NCI-H82 treated with DMSO at 0.1 percent for 48 hours (cell line): ENCODE results near the gene CEACAM21.

ENCODE experiments used
- DNase-seq: peaks from one replicate; lab custom pipeline; 2025; ENCODE audit not compliant: unreplicated experiment; lab: John Stamatoyannopoulos, UW

Gene CEACAM21

DNA sequence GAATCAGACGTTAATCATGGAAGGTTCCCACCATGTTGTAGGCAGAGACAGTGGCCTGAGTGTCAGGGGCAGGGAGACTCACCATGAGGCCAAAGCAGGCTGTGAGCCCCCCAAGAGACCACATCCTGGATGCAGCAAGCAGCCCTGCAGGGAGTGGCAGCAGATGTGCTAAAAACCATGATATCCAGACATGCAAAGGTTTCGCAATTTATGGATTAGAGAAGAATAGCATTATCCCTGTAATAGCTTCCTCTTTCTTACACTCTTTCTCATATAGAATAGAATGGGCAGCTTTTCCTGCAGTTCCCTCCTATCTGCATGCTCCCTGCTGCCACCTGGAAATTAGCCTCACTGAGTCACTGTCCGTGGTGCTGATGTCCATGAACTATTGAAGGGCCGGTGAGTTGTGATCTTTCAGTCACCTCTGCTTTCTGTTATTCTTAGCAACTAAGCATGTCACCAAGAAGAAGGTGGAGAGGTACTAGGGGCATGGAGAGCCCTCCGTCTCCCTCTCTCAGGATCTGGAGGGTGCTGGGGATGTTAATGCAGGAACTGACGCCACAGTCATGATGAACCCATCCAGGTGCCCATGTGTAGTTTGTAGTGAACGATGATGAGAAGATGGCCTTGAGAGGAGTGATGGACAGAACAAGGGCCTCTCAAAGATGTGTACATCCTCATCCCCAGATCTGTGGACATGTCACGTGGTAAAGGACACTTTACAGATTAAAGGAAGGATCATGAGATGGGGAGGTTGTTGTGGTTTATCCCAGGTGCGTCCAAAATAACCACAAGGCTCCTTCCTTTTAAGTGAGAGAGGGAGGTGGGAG, 41.0 kb downstream of the CEACAM21 start:
- DNase-seq, result no peak

DNA sequence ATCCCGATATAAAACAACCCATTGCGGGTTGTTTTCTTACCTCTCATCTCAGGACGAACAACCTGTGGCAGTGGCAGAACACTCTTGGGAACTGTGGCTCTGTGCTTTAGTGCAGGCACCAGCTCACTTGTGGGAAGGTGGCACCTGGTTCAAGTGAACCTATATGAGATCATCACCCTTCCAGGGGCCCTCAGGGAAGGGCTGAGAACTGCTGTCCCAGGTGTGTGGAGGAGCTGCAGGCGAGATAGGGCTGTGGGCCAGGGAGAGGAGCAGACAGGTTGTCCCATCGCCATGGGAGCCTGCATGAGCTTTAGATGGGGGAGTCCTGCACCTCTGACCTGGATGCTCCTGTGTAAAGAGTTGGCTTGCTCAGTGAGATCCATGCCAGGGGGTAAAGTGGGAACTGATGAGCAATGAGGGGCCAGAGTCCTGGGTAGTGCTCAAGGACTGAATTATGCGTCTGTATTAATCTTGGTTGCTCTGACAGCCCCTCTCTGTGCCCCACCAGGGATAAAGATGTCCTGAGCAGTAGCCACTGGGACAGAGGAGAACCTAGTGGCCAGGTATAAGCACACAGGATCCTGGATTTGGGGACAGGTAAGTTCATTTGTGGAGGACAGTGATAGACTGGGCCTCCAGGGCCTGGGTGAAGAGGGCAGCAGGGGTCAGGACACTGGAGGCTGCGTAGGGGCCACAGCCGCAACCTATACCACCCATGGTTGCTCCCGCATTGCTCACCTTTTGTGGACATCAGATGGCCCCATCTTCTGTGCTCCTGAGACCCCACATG, 42.2 kb downstream of the CEACAM21 start:
- DNase-seq, result no peak

DNA sequence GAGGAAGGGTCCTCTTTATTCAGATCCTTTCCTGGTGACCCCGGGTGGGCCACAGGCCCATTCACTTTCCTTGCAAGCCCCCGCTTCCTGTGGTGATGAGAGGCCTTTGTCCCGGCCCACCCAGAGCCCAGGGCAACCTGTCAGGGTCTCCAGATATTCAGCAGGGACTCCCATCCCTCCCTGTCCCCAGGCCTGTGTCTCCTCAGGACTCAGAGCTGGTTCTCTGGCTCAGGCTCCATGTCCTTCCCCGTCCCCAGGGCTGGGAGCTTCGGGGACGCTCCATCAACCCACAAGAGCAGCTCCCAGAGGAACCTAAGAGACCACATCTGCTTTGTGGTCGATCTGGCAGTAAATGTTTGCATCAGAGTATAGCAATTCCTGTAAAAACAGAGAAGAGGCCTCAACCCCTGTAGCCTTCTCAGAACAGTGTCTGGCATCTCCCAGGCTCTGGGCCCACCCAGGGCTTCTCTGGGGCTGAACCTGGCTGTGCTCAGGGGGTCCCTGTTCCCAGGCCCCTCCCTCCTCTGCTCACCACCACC, 43.1 kb downstream of the CEACAM21 start:
- DNase-seq, result no peak

DNA sequence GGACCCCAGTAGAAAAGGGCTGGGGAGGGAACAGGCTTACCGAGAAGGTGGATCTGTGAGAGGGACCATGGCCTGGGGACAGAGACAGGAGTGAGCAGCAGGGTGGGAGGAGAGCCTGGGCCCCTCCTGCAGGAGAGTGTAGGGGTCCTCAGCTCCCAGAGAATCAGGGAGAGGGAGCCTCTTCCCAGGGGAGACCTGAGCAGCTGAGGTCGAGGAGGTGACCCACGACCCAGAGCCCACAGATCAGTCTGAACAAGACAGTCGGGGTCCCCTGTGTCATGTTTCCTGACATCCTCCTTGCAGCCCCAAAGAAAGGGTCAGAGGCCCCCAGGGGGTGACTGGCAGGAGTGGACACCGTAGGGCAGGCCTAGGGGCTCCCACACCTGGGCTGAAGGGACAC, 44.2 kb downstream of the CEACAM21 start:
- no peak for DNase-seq

DNA sequence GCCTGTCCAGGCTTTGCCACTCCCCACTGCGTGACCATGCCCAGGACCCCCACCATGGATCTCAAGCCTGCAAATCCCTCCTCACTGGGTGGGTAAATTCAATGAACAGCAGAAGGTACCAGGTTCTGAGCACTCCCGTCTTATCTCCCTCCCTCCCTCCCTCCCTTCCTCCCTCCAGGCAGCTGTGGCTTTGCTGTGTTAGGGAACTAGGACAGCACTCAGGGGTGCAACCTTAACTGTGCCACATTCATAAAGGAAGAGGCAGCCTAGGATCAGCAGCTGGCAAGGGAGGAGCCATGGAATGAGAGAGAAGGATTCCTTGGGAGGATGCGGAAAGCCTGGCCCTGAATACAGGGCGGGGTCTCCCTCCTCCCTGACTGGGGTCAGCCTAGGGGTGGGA, 45.3 kb downstream of the CEACAM21 start:
- no peak for DNase-seq

DNA sequence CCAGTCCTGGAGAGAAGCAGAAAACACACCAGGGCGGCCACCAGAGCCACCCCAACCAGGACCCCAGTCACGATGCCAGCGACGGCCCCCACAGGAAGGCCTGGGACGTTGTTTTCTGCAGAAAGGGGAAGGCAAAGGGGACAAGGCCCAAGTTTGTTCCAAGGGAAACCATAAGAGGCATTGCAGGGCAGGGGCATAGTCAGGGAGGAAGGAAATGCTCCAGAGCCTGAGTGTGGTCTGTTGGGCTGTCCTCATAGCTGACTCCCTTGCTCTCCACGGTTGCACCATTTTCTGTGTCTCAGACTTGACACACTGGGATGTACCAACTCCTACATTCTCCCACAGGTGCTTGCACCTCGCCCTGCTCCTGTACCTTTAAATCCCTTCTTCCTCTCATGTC, 45.7 kb downstream of the CEACAM21 start:
- DNase-seq, result no peak

DNA sequence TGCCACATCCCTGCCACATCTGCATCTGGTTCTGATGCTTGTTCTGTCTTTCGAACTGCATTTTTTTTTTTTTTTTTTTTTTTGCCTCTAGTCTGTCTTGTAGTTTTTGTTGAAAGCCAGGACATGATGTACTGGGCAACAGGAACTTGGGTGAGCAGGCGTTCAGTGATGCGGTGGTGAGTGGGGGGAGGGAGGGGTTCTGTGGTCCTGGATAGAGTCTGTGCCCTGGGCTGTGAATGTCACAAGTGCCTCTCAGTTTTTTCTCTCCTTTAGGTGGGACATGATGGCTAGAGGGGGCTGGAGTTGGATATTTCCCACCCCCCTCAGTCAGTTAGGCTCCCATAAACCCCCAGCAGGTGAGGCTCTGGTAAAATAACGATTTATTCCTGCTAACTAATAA, 47.4 kb downstream of the CEACAM21 start:
- DNase-seq, result no peak

DNA sequence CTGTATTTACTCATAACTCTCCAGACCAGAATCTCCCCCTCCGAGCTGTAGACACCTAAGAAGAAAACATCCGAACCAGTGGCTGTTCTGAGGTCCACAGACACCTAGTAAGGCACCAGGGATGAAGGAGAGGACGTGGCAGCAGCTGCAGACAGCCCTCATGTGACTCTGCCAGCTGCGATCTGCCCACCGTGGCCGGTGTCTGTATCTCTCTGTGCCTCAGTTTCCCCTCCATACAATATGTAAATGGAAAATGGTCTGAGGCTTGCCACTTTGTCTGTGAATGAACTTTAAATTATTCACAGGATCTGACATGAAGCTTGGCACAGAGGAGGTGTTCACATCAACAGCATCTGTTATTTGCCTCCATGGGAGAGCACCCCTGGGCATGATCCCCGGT, 48.5 kb downstream of the CEACAM21 start:
- DNase-seq, result no peak

DNA sequence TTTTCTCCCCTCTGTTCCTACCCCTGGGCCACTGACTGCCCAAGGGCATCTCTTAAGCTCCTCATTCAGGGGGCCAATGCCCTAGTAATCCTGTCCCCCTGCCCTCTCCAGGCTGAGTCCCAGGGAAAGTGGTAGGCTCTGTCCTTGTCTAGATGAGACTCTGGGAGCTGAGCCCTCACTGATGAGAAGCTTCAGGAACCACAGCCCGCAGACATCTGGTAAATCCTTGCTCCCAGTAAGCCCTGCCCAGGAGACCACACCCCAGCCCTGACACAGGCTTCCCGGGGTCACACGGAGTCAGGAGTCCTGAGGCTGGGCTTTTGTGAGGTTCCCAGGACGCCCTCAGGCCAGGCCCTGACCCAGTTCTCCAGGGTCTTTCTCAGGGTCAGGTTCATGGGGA, 49.0 kb downstream of the CEACAM21 start:
- no peak for DNase-seq

DNA sequence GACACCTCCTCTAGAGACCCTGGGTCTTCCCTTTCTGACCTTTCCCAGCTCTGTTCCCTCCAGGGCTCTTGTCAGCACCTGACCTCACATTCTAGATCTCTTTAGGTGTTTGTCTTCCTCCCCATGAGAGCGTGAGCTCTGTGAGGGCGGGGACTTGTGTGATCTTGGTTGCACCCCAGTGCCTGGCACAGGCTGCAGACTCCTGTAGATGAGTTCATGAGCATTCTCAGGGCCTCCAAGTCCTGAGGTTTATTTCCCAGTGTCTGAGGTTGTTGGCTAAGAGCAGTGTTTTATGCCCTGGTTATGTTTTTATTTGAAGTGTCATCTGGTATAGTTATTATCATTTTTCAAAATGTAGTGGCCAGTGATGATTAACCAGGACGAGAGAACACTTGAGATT, 50.3 kb downstream of the CEACAM21 start:
- DNase-seq, result no peak

DNA sequence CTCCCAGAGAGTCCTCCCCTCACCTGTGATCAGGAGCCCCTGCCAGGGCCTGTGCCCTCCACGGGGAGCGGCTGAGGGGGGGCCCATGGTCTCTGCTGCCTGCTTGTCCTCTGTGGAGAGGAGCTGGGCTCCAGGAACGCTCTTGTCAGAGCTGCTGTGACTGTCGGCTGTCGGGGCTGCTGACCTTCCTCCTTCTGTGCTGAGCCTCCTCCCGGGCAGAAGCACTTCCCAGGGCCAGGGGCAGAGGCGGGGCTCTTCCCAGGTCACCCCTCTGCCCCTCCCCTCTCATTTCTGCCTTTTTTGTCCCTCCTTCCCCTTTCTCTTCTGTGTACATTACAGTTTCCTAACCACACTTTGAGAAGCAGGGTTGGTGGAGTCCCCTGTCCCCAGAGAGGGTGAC, 50.9 kb downstream of the CEACAM21 start, which contains the start of gene CEACAM4:
Gene CEACAM4, minus strand, starts transcription at position 198 of the 400 bp plus-strand sequence. Its CDS starts 111 bp downstream, at position 87.
- DNase-seq, result no peak

DNA sequence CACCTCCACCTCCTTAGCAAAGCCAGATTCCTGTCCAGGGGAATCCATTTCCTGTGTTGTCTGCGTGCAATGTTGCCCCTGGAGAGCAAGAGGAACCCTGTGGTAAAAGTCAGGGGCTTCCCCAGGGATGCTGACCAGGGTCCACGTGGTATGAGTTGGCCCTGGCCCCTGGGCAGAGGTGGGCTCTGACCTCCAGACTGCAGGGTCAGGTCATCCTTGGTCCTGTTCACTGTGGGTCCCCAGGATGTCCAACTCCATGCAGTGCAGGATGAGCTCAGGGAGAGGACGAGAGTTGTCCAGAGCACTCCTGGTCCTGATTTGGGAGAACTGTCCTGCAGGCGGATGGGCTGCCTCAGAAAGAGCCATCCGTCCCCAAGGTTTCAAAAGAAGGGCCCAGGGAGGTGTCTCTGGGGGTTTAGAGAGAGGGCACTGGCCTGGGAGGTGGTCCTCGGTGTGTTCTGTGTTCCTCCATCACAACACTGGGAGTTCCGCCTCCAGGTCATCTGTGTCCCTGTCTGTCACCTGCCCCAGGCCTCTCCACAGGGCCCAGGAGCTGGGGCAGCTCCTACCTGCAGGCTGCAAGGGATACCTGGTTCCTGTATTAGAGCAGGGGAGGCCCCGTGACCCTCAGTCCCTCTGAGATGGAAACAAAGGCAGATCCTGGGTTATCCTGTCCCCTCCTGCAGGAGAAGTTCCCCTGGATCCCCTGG, 52.2 kb downstream of the CEACAM21 start:
- DNase-seq, result no peak
